Stimulated activated CD4-positive, alpha-beta T cell treated with anti-CD3 and anti-CD28 coated beads, TNF-alpha, amount 100 ng/mL, for 24 hours (primary cell): Measurements from ENCODE around the gene KCTD13.
"Not testable (repeated sequence)": the region's sequence is repeated elsewhere in the genome, so short reads cannot be mapped to it uniquely, and the experiment has no call there.

Experiments used
- DNase-seq, 3 experiments: peaks; one replicate each; pipeline ENCODE4 v3.0.0-alpha.2; 2020; ENCODE audit warnings: low read depth in 3 of 3

The KCTD13 gene

DNA sequence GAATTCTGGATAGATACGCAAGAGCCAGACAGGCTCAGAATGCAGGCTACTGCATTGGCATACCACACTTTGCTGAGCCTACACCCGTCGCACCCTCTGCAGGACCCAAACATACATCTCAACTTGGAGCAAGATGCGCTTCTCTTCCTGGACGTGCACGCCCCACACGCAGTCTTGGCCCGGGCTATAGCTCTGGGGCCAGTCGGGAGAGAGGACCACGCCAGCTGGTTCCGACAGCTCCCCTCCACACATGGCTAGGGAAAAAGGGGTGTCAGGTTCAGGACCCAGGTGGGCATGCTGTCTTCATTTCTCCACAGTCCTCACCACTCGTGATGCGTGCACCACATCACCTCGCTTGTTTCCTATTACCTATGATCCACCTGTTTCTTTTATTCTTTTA is 47.9 kb downstream of the KCTD13 start:
- no peak for DNase-seq

DNA sequence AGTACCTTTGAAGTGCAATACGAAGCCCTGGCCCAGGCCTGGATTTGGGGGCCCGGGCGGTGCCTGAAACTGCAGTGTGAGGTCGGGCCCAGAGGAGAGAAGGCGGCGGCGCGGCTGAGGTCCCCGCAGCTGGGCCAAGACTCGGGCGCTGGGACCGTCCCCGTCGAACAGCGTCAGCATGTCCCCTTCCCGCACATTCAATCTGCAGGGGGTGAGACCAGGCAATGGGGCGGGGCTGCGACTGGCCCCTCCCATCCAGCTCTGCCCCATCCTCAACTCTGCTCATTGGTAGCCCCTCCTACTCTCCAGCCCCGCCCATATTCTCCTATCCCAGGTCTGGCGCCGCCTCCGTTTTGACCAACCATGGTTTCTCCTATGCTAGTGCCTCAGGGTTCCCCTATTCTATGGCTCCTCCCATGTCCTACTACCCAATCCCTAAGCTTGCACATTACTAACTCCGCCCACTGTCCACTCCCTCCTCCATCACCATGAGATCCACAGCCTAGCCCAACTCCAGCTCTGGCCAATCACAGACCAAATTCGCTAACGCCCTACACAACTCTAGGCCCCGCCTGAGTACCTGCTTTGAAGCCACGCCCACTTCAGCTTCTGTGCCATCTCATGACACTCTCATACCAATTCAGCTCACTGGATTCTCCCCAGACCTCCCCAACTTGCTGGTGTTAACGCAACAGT is 48.6 kb downstream of the KCTD13 start:
- DNase-seq: peak in 1 of 3 experiments; percentile 70

DNA sequence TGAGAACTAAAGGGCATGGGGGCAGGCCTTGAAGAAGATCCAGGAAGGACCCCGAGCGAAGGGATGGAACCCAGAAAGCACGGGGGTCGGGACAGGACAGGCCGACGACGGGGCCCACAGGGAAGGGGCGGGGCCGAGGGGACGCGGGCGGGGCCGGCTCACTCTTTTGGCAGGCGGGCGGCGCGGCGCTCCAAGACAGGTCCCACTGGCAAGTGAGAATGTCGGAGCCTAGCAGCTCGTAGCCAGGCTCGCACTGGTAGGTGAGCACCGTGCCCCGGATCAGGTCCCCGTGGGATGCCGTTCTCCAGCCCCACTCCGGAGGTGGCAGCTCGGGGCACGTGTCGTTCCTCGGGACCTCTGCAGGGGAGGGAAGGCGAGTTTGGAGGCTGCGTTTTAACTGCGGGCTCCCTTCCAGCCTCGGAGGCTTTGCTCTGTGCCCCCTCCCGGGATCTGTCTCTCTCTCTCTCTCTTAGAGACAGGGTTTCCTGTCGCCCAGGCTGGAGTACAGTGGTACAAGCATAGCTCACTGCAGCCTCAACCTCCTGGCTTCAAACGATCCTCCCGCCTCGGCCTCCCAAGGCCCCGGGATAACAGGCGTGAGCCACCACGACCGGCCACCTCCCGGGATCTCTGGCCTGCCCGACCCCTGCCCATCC is 49.3 kb downstream of the KCTD13 start:
- DNase-seq: peak in 2 of 3 experiments; percentile 12 to 33

DNA sequence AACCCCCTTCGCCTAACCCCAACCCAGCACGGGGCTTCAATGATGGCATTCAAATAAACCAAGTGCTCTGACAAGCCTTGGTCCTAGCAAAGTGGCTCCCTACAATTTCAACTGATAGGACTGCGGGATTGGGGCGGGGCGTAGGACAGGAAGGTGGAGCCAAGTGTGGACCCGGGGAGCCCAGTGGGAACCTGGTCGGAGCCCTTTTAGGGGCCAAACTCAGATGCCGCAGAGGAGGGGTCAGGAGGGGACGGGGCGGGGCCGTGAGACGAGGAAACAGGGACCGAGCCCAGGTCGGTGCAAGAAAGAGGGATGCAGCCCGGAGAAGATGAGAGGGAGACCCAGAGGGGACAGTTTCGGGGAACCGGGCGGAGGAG is 49.8 kb downstream of the KCTD13 start:
- no peak for DNase-seq

DNA sequence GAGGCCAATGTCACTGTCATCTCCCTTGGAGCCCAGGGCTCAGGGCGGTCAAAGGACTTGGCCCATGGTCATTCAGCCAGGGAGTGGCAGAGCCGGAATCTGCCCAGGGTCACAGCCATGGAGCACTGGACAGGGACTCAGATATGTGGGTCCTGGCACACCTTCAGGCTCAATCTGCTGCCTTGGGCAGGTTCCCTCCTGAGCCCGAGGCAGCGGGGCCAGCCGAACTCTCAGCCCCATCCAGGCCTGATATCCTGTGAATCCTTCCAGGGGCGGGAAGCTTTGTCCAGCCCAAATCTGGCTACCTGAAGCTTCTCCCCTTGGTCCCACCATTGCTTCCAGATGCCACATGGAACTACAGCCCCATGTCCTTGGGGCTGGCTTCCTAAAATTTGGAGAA is 50.8 kb downstream of the KCTD13 start:
- no peak for DNase-seq

DNA sequence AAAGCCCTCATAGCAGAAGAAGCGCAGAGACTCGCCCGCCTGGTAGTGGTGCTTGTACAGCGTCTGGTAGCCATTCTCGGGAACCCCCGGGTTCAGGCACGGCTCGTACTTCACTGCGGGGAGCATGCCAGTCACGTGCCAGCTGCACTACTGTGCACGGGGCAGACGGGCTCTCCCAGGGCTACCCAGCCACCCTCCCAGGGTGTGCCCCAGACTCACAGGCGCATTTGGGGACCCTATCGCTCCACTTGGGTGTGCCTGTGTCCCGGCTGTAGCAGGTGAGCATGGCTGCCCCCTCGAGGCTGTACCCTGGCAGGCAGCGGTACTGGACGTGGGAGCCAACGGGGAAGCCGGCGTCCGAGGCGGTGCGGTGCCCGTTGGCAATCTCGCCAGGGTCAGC is 52.7 kb downstream of the KCTD13 start:
- DNase-seq: no peak

- no peak for DNase-seq
Measured at GRCh38 chr16:29871822-29872546, 54.0 kb downstream of the KCTD13 start.

GRCh38 chr16:29869067-29869466 is 57.0 kb downstream of the KCTD13 start:
- DNase-seq: not testable (repeated sequence)

DNA sequence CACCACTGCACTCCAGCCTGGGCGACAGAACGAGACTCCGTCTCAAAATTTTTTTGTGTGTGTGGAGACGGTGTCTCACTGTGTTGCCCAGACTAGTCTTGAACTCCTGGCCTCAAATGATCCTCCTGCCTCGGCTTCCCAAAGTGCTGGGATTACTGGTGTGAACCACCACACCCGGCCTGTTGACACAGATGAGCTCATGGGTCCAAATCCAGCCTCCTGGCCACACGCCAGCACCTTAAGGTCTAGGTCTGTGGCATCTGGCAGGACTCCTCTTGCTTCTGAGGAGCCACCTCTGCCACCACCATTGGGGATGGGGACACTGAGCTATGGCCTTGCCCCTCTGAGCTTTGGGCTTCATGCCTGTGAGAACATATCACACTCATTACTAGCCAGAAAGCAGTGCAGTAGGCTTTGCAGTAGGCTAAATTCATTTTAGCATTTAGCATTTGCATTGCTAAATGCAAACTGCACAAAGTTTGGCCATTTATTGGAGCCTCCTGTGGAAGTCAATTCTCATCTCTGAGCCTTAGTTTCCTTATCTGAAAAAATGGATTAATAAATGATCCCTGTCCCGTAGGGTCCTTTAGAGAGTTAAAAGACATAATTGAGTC is 57.5 kb downstream of the KCTD13 start:
- no peak for DNase-seq

GRCh38 chr16:29864205-29864604 is 61.8 kb downstream of the KCTD13 start:
- no peak for DNase-seq

- no peak for DNase-seq
Measured at GRCh38 chr16:29863669-29863984, 62.4 kb downstream of the KCTD13 start.

GRCh38 chr16:29862884-29863668 is 63.0 kb downstream of the KCTD13 start, which contains the start of gene CDIPT:
CDIPT (minus strand) TSS chr16:29863226; CDS start chr16:29862857, 369 bp downstream.
- peak; percentile 82 to 92 (median 84) for DNase-seq

GRCh38 chr16:29862383-29862883 is 63.6 kb downstream of the KCTD13 start:
- DNase-seq: no peak

- DNase-seq: no peak
Measured at GRCh38 chr16:29860218-29860617, 65.8 kb downstream of the KCTD13 start.

DNA sequence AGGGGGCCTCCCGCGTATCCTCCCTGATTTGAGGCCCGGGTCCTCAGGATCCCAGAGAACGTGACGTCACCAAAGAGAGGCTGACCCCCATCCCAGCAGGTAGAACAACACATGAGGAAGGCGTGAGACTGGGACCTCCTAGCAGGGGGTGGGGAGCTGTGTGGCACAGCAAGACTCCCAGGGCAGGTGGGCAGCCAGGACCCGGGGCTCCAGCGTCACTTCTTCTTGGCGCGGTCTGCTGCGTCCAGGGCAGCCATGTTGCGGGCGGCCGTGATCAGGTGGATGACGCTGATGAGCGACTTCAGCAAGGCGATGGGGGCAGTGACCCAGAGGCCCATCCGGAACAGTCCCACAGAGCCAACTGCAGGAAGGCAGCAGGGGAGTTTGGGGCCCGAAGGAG is 67.1 kb downstream of the KCTD13 start:
- DNase-seq: no peak

DNA sequence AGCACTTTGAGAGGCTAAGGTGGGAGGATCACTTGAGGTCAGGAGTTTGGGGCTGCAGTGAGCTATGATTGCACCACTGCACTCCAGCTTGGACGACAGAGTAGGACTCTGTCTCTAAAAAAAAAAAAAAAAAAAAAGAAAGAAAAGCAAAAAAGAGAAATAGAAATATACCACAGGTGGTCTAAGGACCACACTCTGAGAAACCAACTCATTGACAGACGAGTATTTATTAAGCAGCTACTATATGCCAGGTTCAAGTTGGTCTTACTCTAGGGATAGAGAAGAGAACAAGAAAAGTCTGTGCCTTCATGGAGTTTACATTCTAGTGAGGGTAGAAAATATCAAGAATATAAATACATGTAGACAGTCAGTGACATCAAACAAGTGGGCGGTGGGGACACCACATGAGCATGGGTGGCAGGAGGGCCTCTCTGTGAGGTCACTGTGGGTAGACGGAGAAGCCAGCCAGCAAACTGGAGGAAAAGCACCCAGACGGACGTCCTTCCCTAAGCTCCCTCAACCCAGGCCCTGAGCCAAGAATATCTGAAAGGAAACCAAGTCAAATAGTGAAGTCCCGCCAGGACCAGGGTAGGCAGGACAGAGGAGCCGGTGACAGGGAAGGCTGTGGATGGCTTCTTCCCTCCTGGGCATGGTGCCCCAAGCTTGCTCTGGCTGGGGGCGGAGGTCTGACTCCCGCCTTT is 67.7 kb downstream of the KCTD13 start:
- no peak for DNase-seq

GRCh38 chr16:29857133-29857760 is 68.8 kb downstream of the KCTD13 start:
- no peak for DNase-seq
